Gastrocnemius medialis (tissue), 4 donors: Measurements from ENCODE around the gene ADAMTS19.

Experiments used
- POLR2A ChIP-seq, 2 donors: fragments of 450-650 bp; IDR thresholded peaks; one replicate each; pipeline ENCODE4 v1.6.1; 2017; ENCODE audit warnings: antibody characterized with exemption in 2 of 2, mild to moderate bottlenecking in 2 of 2, moderate library complexity in 2 of 2
- TF ChIP-seq, protein P1 (sequence below), 5 experiments: fragments of 450-650 bp in 3 of 5; fragments of 200-600 bp in 2 of 5; sonication (generic) in 2 of 5; IDR thresholded peaks in 4 of 5; conservative IDR thresholded peaks in 1 of 5; 1 replicate in 4 of 5; 2 replicates in 1 of 5; pipeline ENCODE4 v1.5.1; 2016 to 2019; ENCODE audit warnings: antibody characterized with exemption in 5 of 5, mild to moderate bottlenecking in 3 of 5, moderate library complexity in 3 of 5

DNA sequence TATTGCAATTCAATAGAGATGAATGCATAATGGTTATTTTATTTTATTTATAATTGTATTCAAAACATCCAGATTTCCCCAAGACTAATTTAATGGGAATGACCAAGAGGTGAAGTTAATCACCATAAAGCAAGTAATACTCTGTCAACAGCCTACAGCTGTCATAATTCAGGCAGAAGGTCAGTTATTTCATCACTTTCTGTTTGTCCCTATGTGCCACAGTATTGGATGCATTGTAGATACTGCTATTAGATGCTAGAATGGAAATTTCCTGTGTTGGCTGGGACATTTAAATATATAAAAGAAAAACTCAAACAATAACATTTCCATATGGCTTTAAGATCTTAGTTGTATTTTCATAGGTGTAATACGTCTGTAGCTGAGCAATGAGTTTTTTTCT is 231.1 kb downstream of the ADAMTS19 start:
- TF ChIP-seq, protein P1, sequence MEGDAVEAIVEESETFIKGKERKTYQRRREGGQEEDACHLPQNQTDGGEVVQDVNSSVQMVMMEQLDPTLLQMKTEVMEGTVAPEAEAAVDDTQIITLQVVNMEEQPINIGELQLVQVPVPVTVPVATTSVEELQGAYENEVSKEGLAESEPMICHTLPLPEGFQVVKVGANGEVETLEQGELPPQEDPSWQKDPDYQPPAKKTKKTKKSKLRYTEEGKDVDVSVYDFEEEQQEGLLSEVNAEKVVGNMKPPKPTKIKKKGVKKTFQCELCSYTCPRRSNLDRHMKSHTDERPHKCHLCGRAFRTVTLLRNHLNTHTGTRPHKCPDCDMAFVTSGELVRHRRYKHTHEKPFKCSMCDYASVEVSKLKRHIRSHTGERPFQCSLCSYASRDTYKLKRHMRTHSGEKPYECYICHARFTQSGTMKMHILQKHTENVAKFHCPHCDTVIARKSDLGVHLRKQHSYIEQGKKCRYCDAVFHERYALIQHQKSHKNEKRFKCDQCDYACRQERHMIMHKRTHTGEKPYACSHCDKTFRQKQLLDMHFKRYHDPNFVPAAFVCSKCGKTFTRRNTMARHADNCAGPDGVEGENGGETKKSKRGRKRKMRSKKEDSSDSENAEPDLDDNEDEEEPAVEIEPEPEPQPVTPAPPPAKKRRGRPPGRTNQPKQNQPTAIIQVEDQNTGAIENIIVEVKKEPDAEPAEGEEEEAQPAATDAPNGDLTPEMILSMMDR (IDR thresholded peaks at IDR 0.05 in 4 of 5, conservative IDR thresholded peaks at IDR 0.05 in 1 of 5), result no peak
- TF ChIP-seq POLR2A (IDR thresholded peaks at IDR 0.05), result no peak
